Brain microvascular endothelial cell (primary cell): Measurements from ENCODE around the gene SV2B.

Experiments
- DNase-seq: peaks from one replicate; pipeline ENCODE4 v3.0.0-alpha.2; 2020
- H3K27ac ChIP-seq: fragments of 250-450 bp; sonication (Bioruptor Pico); 2 replicates; pipeline ENCODE4 v1.5.1; 2020; ENCODE audit warnings: mild to moderate bottlenecking, moderate library complexity
- H3K27me3 ChIP-seq: fragments of 250-450 bp; sonication (Bioruptor Pico); replicated peaks from 2 replicates; pipeline ENCODE4 v1.5.1; 2020; ENCODE audit warnings: mild to moderate bottlenecking
- H3K36me3 ChIP-seq: fragments of 250-450 bp; sonication (Bioruptor Pico); replicated peaks from 2 replicates; pipeline ENCODE4 v1.5.1; 2020; ENCODE audit warnings: mild to moderate bottlenecking
- H3K4me3 ChIP-seq: 2 replicates; pipeline ENCODE4 v1.5.1; 2011; ENCODE audit warnings: low read depth, mild to moderate bottlenecking, control low read depth, low read length, moderate library complexity
- in situ Hi-C: cut with HindIII; loops from 2 replicates; pipeline ENCODE4 v1.10.0; 2017; ENCODE audit warnings: low sequenced_read_pairs, low pct_ligation_motif_present
- TF ChIP-seq, protein P1 (sequence below): IDR thresholded peaks from 2 replicates; pipeline ENCODE4 v1.5.1; 2011; ENCODE audit warnings: low read depth, mild to moderate bottlenecking, moderate library complexity, low read length, control low read depth, inconsistent platforms; ENCODE audit errors: missing control alignments

The SV2B gene

DNA sequence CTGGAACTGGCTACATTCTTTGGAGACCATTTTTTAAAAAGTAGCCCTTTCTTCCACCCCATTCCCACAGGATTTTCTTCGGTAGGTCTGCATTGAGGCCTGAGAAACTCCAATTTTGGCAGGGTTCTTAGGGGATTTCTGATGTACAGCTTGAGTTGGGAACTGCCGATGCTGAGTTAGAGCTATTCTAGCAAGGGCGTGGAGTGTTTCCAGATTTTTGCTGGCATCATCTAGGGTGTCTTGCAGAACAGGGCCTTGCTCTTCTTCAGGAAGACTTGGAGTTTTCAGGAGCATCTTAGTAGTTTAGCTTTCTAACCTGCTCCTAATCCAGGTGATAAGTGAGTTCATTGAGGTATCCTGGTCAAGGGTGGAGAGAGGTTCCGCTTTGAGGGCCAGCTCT lies 41.0 kb downstream of the SV2B start:
- in situ Hi-C loops, result no loop called here
- no peak overlapping the region for H3K4me3 ChIP-seq
- H3K27me3 ChIP-seq, result no peaks in the 10 kb centered on the region
- H3K27ac ChIP-seq, result no peak overlapping the region
- H3K36me3 ChIP-seq, result no peaks in the 10 kb centered on the region
- TF ChIP-seq, protein P1, sequence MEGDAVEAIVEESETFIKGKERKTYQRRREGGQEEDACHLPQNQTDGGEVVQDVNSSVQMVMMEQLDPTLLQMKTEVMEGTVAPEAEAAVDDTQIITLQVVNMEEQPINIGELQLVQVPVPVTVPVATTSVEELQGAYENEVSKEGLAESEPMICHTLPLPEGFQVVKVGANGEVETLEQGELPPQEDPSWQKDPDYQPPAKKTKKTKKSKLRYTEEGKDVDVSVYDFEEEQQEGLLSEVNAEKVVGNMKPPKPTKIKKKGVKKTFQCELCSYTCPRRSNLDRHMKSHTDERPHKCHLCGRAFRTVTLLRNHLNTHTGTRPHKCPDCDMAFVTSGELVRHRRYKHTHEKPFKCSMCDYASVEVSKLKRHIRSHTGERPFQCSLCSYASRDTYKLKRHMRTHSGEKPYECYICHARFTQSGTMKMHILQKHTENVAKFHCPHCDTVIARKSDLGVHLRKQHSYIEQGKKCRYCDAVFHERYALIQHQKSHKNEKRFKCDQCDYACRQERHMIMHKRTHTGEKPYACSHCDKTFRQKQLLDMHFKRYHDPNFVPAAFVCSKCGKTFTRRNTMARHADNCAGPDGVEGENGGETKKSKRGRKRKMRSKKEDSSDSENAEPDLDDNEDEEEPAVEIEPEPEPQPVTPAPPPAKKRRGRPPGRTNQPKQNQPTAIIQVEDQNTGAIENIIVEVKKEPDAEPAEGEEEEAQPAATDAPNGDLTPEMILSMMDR, result no peak
- DNase-seq, result no peak

DNA sequence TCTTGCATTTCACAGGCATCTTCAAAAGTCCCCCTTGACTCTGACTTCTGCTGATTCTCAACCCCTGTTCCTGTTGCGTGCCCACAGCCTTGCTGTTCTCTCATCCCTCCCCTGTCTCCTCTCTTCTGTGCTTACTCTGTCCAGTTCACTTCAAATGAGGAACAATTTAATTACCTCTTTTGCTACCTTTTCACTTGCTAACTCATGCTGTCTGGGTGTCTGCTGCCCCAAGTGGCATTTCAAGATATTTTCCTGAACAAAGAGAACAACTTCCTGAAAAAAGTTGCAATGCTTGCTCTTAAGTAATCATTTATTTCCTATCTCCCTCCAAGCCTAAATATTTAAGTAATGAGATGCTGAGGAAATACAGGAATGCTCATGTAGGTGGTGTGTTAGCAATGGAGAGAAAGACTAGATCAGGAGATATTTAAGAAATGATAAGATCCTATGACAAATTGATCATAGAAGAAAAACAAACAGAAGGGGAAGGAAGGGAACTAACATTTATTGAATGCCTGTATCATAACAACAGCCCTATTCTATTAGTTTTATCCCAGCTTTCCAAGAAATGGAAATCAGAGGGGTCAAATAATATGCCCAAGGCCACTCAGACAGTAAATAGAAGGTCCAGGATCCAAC lies 42.2 kb downstream of the SV2B start:
- in situ Hi-C loops, result no loop called here
- Histone ChIP-seq H3K36me3 (no peaks in the 10 kb centered on the region), H3K27ac (no peak overlapping the region), H3K27me3 (no peaks in the 10 kb centered on the region), H3K4me3 (no peak overlapping the region)
- no peak for DNase-seq
- TF ChIP-seq, protein P1, result peak; percentile 47

DNA sequence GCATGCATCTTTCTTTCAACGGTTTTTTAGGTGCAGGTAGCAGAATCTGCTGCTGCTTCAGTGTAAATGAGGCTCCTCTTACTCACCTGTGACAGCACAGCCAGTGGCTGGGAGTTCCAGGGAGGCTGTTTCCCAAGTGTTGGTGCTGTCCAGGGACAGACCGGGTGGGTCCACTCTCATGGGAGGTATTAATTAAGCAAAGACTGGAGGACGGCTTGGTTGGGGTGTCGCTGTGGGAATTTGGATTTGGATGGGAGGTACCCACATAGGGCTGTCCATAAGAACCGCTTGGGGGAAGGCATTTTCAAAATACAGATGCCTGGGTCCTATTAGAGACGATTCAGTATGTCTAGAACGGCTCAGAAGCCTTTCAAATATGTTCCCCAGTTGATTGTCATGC lies 42.9 kb downstream of the SV2B start:
- Histone ChIP-seq H3K36me3 (no peaks in the 10 kb centered on the region), H3K4me3 (no peak overlapping the region), H3K27me3 (no peaks in the 10 kb centered on the region), H3K27ac (no peak overlapping the region)
- DNase-seq, result no peak
- in situ Hi-C loops, result no loop called here
- TF ChIP-seq, protein P1, result no peak

DNA sequence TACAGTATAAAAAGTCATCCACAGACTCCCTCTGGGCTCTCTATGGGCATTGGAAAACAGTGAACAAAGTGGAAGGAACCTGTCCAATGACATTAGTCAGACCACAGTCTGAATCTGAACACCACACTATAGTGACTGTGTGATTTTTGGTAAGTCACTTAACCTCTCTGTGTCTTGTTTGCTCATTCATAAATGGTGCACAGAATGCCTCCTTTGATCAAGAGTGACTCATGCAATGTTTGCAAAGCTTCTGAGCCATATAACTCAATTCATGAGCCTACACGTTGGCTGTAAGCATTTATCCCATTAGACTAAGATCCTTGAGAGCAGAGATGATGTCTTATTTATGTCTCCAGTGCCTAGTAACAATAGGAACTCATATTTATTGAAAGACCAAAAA lies 46.7 kb downstream of the SV2B start:
- TF ChIP-seq, protein P1, result no peak
- in situ Hi-C loops, result no loop called here
- H3K36me3 ChIP-seq, result no peaks in the 10 kb centered on the region
- no peak overlapping the region for H3K4me3 ChIP-seq
- H3K27me3 ChIP-seq, result no peaks in the 10 kb centered on the region
- no peak overlapping the region for H3K27ac ChIP-seq
- DNase-seq, result no peak

DNA sequence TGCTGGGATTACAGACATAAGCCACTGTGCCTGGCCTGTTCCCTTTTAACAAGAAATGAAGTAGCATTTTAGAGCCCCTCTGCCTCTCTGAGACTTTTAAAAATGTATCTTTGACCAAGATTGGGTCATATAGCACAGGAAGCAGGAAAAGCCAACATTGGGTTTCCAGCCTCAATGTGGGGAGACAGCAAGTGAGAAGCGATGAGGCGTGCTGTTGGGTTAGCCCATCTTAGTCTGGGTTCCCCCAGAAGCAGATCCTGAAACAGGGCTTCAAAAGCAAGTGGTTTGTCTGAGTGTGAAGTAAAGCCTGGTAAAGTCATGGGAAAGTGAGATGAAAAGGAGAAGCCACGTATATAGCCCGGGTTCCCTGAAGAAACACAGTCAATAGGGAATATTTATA lies 48.2 kb downstream of the SV2B start:
- no peak overlapping the region for H3K27ac ChIP-seq
- in situ Hi-C loops, result no loop called here
- TF ChIP-seq, protein P1, result no peak
- no peak for DNase-seq
- no peaks in the 10 kb centered on the region for H3K27me3 ChIP-seq
- no peaks in the 10 kb centered on the region for H3K36me3 ChIP-seq
- H3K4me3 ChIP-seq, result no peak overlapping the region
